Endothelial cell of umbilical vein (primary cell): ENCODE results near the gene SIRT4. TPM values are rescaled to one million over a fixed set of nuclear protein-coding genes. Genes with fewer than 3 reads are reported as not detected.

ENCODE experiments used
- BruUV-seq: library from RNA; stranded (reverse); fragments of 400-500 nt; replicated peaks from 2 replicates; lab custom pipeline; 2021; lab: Mats Ljungman, UMichigan
- CTCF ChIA-PET: fragments of 300-600, 350-600 bp; sonication (Branson Sonifier 250); formaldehyde crosslinking; loops from one replicate; lab custom pipeline; 2021; ENCODE audit warnings: antibody characterized with exemption, inconsistent platforms; lab: Charles Lee
- POLR2A ChIA-PET: fragments of 300-600, 350-600 bp; sonication (Branson Sonifier 250); formaldehyde crosslinking; loops from one replicate; lab custom pipeline; 2021; ENCODE audit warnings: antibody characterized with exemption, inconsistent platforms; lab: Charles Lee
- DNase-seq: peaks from one replicate; pipeline ENCODE4 v3.0.0-alpha.2; 2011; ENCODE audit warnings: low read depth, low spot score
- FAIRE-seq: peaks from 2 replicates; lab custom pipeline; 2011; peaks lifted over from hg19 to GRCh38; lab: Jason Lieb, UNC
- H2AFZ ChIP-seq: 2 replicates; pipeline ENCODE4 v1.6.0; 2012; ENCODE audit warnings: low read depth, low read length, control low read depth, inconsistent platforms
- H3K27ac ChIP-seq: 2 replicates; pipeline ENCODE4 v1.5.1; 2011; ENCODE audit warnings: low read depth, mild to moderate bottlenecking, control low read depth, low read length, moderate library complexity; ENCODE audit not compliant: insufficient read depth
- H3K27me3 ChIP-seq, 2 experiments: 2 replicates each; pipeline versions ENCODE4 v1.6.0 to v1.6.1; 2011; ENCODE audit warnings: low read length in 2 of 2, mixed read lengths in 1 of 2; ENCODE audit not compliant: control insufficient read depth in 2 of 2, insufficient read depth in 2 of 2
- H3K36me3 ChIP-seq, 2 experiments: 2 replicates in 1 of 2; 3 replicates in 1 of 2; pipeline ENCODE4 v1.5.1; 2011; ENCODE audit warnings: low read length in 2 of 2, mild to moderate bottlenecking in 1 of 2, moderate library complexity in 1 of 2; ENCODE audit not compliant: control insufficient read depth in 2 of 2, insufficient read depth in 2 of 2; ENCODE audit errors: extremely low read depth in 1 of 2
- H3K4me1 ChIP-seq: 3 replicates; pipeline ENCODE4 v1.5.1; 2011; ENCODE audit warnings: mild to moderate bottlenecking, low read length; ENCODE audit not compliant: control insufficient read depth, insufficient read depth; ENCODE audit errors: extremely low read depth
- H3K4me2 ChIP-seq: 2 replicates; pipeline ENCODE4 v1.6.1; 2011; ENCODE audit warnings: low read length, control low read depth, mixed read lengths; ENCODE audit not compliant: insufficient read depth
- H3K4me3 ChIP-seq, 3 experiments: fragments of 200-600 bp in 1 of 3; sonication (generic), shearing (Covaris generic) in 1 of 3; replicated peaks in 1 of 3; 2 replicates each; pipeline ENCODE4 v1.5.1; 2011 to 2016; ENCODE audit warnings: control low read depth in 3 of 3, low read length in 3 of 3, mild to moderate bottlenecking in 2 of 3, inconsistent platforms in 1 of 3, low read depth in 1 of 3, moderate library complexity in 1 of 3; ENCODE audit not compliant: insufficient read depth in 1 of 3
- H3K79me2 ChIP-seq: 2 replicates; pipeline ENCODE4 v1.6.0; 2012; ENCODE audit warnings: low read length, inconsistent platforms; ENCODE audit not compliant: control insufficient read depth, insufficient read depth
- H3K9ac ChIP-seq: replicated peaks from 2 replicates; pipeline ENCODE3; 2011; ENCODE audit warnings: low read length, control low read depth; ENCODE audit not compliant: insufficient read depth; ENCODE audit errors: extremely low read depth
- H3K9me1 ChIP-seq: replicated peaks from 3 replicates; pipeline ENCODE4 v1.6.0; 2011; ENCODE audit warnings: mild to moderate bottlenecking, low read length; ENCODE audit not compliant: control insufficient read depth, insufficient read depth; ENCODE audit errors: extremely low read depth
- H3K9me3 ChIP-seq: replicated peaks from 2 replicates; pipeline ENCODE4 v1.5.1; 2012; ENCODE audit warnings: low read length, inconsistent platforms; ENCODE audit not compliant: control insufficient read depth, insufficient read depth
- H4K20me1 ChIP-seq: replicated peaks from 2 replicates; pipeline ENCODE3; 2011; ENCODE audit warnings: mild to moderate bottlenecking, low read length; ENCODE audit not compliant: control insufficient read depth, insufficient read depth; ENCODE audit errors: extremely low read depth
- CTCF ChIP-seq, 2 donors: IDR thresholded peaks; 1 replicate in 1 of 2; 2 replicates in 1 of 2; pipeline ENCODE4 v1.5.1; 2011; ENCODE audit warnings: low read length in 2 of 2, mild to moderate bottlenecking in 2 of 2, moderate library complexity in 2 of 2, control low read depth in 1 of 2, inconsistent platforms in 1 of 2, low read depth in 1 of 2; ENCODE audit not compliant: insufficient read depth in 1 of 2; ENCODE audit errors: extremely low read depth in 1 of 2
- EZH2 ChIP-seq: IDR thresholded peaks from 2 replicates; pipeline ENCODE4 v1.6.1; 2012; ENCODE audit warnings: borderline replicate concordance, low read depth, mild to moderate bottlenecking, moderate library complexity, low read length, inconsistent platforms; ENCODE audit not compliant: severe bottlenecking
- FOS ChIP-seq: IDR thresholded peaks from 2 replicates; pipeline ENCODE4 v1.6.1; 2011; ENCODE audit warnings: mild to moderate bottlenecking, low read length, moderate library complexity, borderline replicate concordance; ENCODE audit not compliant: insufficient read depth
- GATA2 ChIP-seq: IDR thresholded peaks from 2 replicates; pipeline ENCODE4 v1.7.0; 2011; ENCODE audit warnings: low read depth, mild to moderate bottlenecking, moderate library complexity, mixed read lengths, low read length; ENCODE audit not compliant: insufficient read length, insufficient read depth
- JUN ChIP-seq: IDR thresholded peaks from 2 replicates; pipeline ENCODE4 v1.6.1; 2011; ENCODE audit warnings: borderline replicate concordance, low read depth; ENCODE audit not compliant: insufficient read length, insufficient read depth
- MYC ChIP-seq: IDR thresholded peaks from one replicate; pipeline ENCODE4 v1.6.1; 2011; ENCODE audit warnings: mild to moderate bottlenecking, low read depth, low read length
- POLR2A ChIP-seq: IDR thresholded peaks from 2 replicates; pipeline ENCODE4 v1.6.1; 2012; ENCODE audit warnings: low read depth, mild to moderate bottlenecking, control low read depth, low read length
- POLR2AphosphoS5 ChIP-seq: IDR thresholded peaks from 2 replicates; pipeline ENCODE4 v1.6.1; 2012; ENCODE audit warnings: low read depth, mild to moderate bottlenecking, control low read depth, low read length, moderate library complexity; ENCODE audit not compliant: insufficient read depth
- dilution Hi-C: fragments of 300-500 bp; cut with MboI; formaldehyde crosslinking; loops from one replicate; pipeline ENCODE4 v1.15.0; 2019; ENCODE audit warnings: low sequenced_read_pairs; ENCODE audit not compliant: extremely low pct_ligation_motif_present
- intact Hi-C: fragments of 100-400 bp; cut with micrococcal nuclease; formaldehyde crosslinking; loops from one replicate; pipeline ENCODE4 v1.10.0; 2022
- polyA plus RNA-seq, 4 experiments: library from polyadenylated mRNA; depleted of rRNA in 3 of 4; stranded (reverse) in 3 of 4; unstranded in 1 of 4; fragments of >200 nt; gene quantifications; 2 replicates each; pipeline versions ENCODE4 v1.2.1 to v1.2.3, GENCODE V29; 2011 to 2012; ENCODE audit warnings: missing spikeins in 1 of 4
- total RNA-seq: library from RNA; stranded (reverse); gene quantifications from 2 replicates; pipeline ENCODE4 v1.2.3, GENCODE V29; 2021
- TF ChIP-seq, protein P1 (sequence below): IDR thresholded peaks from 2 replicates; pipeline ENCODE4 v1.6.1; 2011; ENCODE audit not compliant: insufficient read depth, insufficient read length

The SIRT4 gene
- total and polyA plus RNA-seq, 2 donors (not counting 3 experiments of a cell fraction or from before 2014, with no cell fraction given), result 0.79 to 1.2 TPM

GRCh38 chr12:120262852-120263747 is 39.0 kb upstream of the SIRT4 start:
- no peaks in the 10 kb centered on the region for H3K9me3 ChIP-seq
- DNase-seq, result peak; percentile 37
- peaks cover 74% of the 10 kb centered on the region for H3K79me2 ChIP-seq
- no TSS peak for BruUV-seq
- peaks cover 0 to 4% of the 10 kb centered on the region in 2 experiments for H3K36me3 ChIP-seq
- no peak overlapping the region for H2AFZ ChIP-seq
- TF ChIP-seq FOS (no peak), POLR2A (peak; percentile 61), MYC (no peak), POLR2AphosphoS5 (peak; percentile 34), GATA2 (no peak), JUN (no peak), CTCF (IDR thresholded peaks at IDR 0.05; ENCODE audit: extremely low read depth in 1 of 2, insufficient read depth in 1 of 2, low read depth in 1 of 2, low read length in 2 of 2) (no peak), EZH2 (no peak)
- TF ChIP-seq, protein P1, sequence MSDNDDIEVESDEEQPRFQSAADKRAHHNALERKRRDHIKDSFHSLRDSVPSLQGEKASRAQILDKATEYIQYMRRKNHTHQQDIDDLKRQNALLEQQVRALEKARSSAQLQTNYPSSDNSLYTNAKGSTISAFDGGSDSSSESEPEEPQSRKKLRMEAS, result no peak
- H4K20me1 ChIP-seq, result no peaks in the 10 kb centered on the region
- no peaks in the 10 kb centered on the region for H3K27me3 ChIP-seq
- H3K9me1 ChIP-seq, result no peaks in the 10 kb centered on the region
- CTCF ChIA-PET, result interaction anchor here (1.1 to 33.5 kb wide), 6 partner anchors 11 to 62 kb away, joined by 3 to 1402 read pairs (median 13); partner anchors contain the start of genes RNU4-2 and RPLP0
- FAIRE-seq, result peak; percentile 89
- H3K4me3 ChIP-seq, result peak overlapping the region; percentile 60 to 91 (median 65)
- peak overlapping the region; percentile 94 for H3K9ac ChIP-seq
- dilution Hi-C loops, result no loop called here
- intact Hi-C loops, result no loop called here
- peaks cover 59% of the 10 kb centered on the region for H3K4me1 ChIP-seq
- peak overlapping the region; percentile 91 for H3K4me2 ChIP-seq
- H3K27ac ChIP-seq, result peak overlapping the region; percentile 58
- POLR2A ChIA-PET, result interaction anchor here (1.0 to 8.9 kb wide), 5 partner anchors 21 to 62 kb away, joined by 4 to 88 read pairs (median 39); partner anchors contain the start of genes RNU4-1, RNU4-2 and RPLP0
